SK-N-SH (cell line): ENCODE measurements around the gene DXO.

ENCODE experiments used
- CHD2 ChIP-seq: fragments of 150-350 bp; IDR thresholded peaks from 2 replicates; pipeline ENCODE4 v1.6.1; 2018; ENCODE audit warnings: low read length; ENCODE audit not compliant: partially characterized antibody
- MXI1 ChIP-seq: IDR thresholded peaks from 2 replicates; pipeline ENCODE4 v1.6.1; 2012; ENCODE audit warnings: mild to moderate bottlenecking, low read depth, low read length, improper control_type of control experiment
- TEAD4 ChIP-seq: IDR thresholded peaks from 2 replicates; pipeline ENCODE4 v1.4.0; 2012; ENCODE audit warnings: mild to moderate bottlenecking, borderline replicate concordance; ENCODE audit not compliant: insufficient read depth
- USF2 ChIP-seq: fragments of 150-350 bp; IDR thresholded peaks from 2 replicates; pipeline ENCODE4 v1.6.1; 2017; ENCODE audit warnings: antibody characterized with exemption, low read length, low read depth, borderline replicate concordance
- TF ChIP-seq, protein P1 (sequence below): fragments of 200-600 bp; sonication (generic); IDR thresholded peaks from 2 replicates; pipeline ENCODE4 v1.6.1; 2017; ENCODE audit warnings: antibody characterized with exemption, mild to moderate bottlenecking, moderate library complexity

- TF ChIP-seq, protein P1, sequence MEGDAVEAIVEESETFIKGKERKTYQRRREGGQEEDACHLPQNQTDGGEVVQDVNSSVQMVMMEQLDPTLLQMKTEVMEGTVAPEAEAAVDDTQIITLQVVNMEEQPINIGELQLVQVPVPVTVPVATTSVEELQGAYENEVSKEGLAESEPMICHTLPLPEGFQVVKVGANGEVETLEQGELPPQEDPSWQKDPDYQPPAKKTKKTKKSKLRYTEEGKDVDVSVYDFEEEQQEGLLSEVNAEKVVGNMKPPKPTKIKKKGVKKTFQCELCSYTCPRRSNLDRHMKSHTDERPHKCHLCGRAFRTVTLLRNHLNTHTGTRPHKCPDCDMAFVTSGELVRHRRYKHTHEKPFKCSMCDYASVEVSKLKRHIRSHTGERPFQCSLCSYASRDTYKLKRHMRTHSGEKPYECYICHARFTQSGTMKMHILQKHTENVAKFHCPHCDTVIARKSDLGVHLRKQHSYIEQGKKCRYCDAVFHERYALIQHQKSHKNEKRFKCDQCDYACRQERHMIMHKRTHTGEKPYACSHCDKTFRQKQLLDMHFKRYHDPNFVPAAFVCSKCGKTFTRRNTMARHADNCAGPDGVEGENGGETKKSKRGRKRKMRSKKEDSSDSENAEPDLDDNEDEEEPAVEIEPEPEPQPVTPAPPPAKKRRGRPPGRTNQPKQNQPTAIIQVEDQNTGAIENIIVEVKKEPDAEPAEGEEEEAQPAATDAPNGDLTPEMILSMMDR = no peak
- no peak for TF ChIP-seq USF2
- no peak for TF ChIP-seq MXI1
- no peak for TF ChIP-seq TEAD4
- TF ChIP-seq CHD2 = no peak
These were observed 44.6 kb downstream of the DXO start, which contains the start of gene C2 for GRCh38 chr6:31927242-31927862.
